K562 (cell line): Measurements from ENCODE around the gene IRF2BP2. TPM values are rescaled to one million over a fixed set of nuclear protein-coding genes. Genes with fewer than 3 reads are reported as not detected.

Source experiments
- MEF2D ChIP-seq: conservative IDR thresholded peaks from 2 replicates; pipeline ENCODE4 v1.6.1; 2016; ENCODE audit warnings: low read depth, missing genetic modification characterization, missing compliant biosample characterization
- NCOR1 ChIP-seq: fragments of 450-650 bp; IDR thresholded peaks from 2 replicates; pipeline ENCODE4 v1.6.1; 2016; ENCODE audit warnings: mild to moderate bottlenecking, moderate library complexity
- ZNF644 ChIP-seq: fragments of 200-800 bp; sonication (Bioruptor generic); IDR thresholded peaks from 2 replicates; pipeline ENCODE4 v1.6.1; 2016; ENCODE audit warnings: low read depth, missing genetic modification characterization, missing compliant biosample characterization
- ZNF766 ChIP-seq: fragments of 200-800 bp; sonication (Bioruptor generic); conservative IDR thresholded peaks from 2 replicates; pipeline ENCODE4 v1.6.1; 2016; ENCODE audit warnings: missing genetic modification characterization, missing compliant biosample characterization
- polyA plus RNA-seq, 8 experiments: library from polyadenylated mRNA; depleted of rRNA in 4 of 8; stranded (reverse) in 5 of 8; unstranded in 3 of 8; fragments of >200 nt; fragmentation: Nextera tagmentation in 2 of 8; fragmentation: Illumina TruSeq in 1 of 8; extraction: Ambion mirVana in 2 of 8; extraction: Trizol in 1 of 8; gene quantifications; 2 replicates each; pipeline versions ENCODE4 v1.2.1 to v1.2.3, GENCODE V29; 2011 to 2014; ENCODE audit warnings: inconsistent platforms in 1 of 8, missing spikeins in 1 of 8
- total RNA-seq, 7 experiments: library from RNA; depleted of rRNA in 6 of 7; stranded (reverse); fragments of >200 nt in 6 of 7; fragmentation: Illumina TruSeq in 2 of 7; extraction: Trizol in 2 of 7; gene quantifications; 2 replicates each; pipeline versions ENCODE4 v1.2.1 to v1.2.3, GENCODE V29; 2011 to 2021; ENCODE audit warnings: low replicate concordance in 1 of 7
- TF ChIP-seq, protein P1 (sequence below), 3 experiments: fragments of 200-800 bp in 1 of 3; fragments of 250-450 bp in 1 of 3; fragments of 450-650 bp in 1 of 3; sonication (Bioruptor Pico) in 1 of 3; sonication (Bioruptor generic) in 1 of 3; formaldehyde crosslinking in 1 of 3; IDR thresholded peaks; 2 replicates each; pipeline versions ENCODE4 v1.6.1 to v1.8.0; 2016 to 2022; ENCODE audit warnings: mild to moderate bottlenecking in 2 of 3, missing genetic modification characterization in 2 of 3, missing compliant biosample characterization in 1 of 3, moderate library complexity in 1 of 3
- TF ChIP-seq, protein P2 (sequence below): sonication (generic); formaldehyde crosslinking; IDR thresholded peaks from 2 replicates; pipeline ENCODE4 v1.5.0; 2020; ENCODE audit warnings: missing genetic modification reagents

Gene IRF2BP2
- total and polyA plus RNA-seq, 9 of the 15 experiments (the other 6 are each of a cell fraction or from before 2014, with no cell fraction given) = 7.7 to 68.6 (median 22.1) TPM

DNA sequence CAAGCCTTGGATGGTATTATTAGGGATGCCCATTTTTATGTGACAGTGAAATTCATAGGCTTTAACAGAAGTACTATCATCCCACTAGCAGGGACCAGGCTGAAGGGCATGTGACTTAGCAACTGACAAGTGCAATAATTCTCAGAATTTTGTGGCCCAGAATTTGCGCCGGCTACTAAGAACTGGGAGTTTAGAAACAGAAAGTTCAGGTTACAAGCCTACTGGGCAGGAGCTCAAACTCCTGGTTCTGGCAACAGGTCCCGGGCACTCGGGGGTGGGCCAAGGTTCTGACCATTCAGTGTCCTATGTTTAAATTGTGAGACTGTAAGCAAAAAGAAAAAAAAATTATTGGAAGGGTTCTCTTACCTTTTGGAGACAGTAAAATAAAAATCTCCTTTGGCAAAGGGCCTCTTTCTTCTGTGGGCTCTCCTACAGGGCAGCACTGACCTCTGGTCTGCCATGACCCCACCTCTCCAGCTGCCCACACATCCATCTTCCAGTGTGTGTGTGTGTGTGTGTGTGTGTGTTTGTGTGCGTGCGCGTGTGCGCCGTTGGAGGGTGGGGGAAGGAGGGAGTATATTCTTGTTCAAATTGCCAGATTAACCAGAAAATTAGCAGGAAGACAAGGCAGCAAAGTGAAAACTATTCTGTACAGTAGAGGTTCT, 26.1 kb downstream of the IRF2BP2 start (continued):
- TF ChIP-seq, protein P1, sequence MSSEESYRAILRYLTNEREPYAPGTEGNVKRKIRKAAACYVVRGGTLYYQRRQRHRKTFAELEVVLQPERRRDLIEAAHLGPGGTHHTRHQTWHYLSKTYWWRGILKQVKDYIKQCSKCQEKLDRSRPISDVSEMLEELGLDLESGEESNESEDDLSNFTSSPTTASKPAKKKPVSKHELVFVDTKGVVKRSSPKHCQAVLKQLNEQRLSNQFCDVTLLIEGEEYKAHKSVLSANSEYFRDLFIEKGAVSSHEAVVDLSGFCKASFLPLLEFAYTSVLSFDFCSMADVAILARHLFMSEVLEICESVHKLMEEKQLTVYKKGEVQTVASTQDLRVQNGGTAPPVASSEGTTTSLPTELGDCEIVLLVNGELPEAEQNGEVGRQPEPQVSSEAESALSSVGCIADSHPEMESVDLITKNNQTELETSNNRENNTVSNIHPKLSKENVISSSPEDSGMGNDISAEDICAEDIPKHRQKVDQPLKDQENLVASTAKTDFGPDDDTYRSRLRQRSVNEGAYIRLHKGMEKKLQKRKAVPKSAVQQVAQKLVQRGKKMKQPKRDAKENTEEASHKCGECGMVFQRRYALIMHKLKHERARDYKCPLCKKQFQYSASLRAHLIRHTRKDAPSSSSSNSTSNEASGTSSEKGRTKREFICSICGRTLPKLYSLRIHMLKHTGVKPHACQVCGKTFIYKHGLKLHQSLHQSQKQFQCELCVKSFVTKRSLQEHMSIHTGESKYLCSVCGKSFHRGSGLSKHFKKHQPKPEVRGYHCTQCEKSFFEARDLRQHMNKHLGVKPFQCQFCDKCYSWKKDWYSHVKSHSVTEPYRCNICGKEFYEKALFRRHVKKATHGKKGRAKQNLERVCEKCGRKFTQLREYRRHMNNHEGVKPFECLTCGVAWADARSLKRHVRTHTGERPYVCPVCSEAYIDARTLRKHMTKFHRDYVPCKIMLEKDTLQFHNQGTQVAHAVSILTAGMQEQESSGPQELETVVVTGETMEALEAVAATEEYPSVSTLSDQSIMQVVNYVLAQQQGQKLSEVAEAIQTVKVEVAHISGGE (CRISPR knock-in tag; IDR thresholded peaks at IDR 0.05) = no peak
- TF ChIP-seq MEF2D (no peak), ZNF644 (0 out of 2 replicates have a peak, but pooled peaks have one; percentile 56), NCOR1 (no peak), ZNF766 (CRISPR knock-in tag) (peak; percentile 49; the same call in 1 of the 2 replicates)
- TF ChIP-seq, protein P2, sequence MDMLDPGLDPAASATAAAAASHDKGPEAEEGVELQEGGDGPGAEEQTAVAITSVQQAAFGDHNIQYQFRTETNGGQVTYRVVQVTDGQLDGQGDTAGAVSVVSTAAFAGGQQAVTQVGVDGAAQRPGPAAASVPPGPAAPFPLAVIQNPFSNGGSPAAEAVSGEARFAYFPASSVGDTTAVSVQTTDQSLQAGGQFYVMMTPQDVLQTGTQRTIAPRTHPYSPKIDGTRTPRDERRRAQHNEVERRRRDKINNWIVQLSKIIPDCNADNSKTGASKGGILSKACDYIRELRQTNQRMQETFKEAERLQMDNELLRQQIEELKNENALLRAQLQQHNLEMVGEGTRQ = peak; percentile 70
- TF ChIP-seq, all 486 proteins: peak for 54
